ENCODE data around the gene DSCAML1.

The DSCAML1 gene

DNA sequence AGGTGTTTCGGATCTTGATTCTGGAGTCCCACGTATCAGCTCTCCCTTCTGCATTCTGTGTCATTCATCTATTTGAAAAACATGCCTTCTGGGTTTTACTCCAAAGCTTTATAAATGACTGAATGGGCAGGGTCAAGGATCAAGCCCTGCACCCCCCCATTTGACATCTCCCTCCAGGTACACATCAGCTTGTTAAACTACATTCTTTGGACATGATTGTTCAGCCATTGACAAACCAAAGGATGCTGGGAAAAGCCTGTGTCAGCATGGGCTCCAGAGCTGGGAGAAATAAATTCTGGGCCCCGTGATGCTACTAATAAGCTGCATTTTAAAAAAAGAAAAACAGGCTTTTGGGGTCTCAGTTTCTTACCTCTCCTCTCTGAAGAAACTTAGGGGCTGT is 103.7 kb downstream of the DSCAML1 start:
- no peak for DNase-seq (ENCODE audit: low spot score)

DNA sequence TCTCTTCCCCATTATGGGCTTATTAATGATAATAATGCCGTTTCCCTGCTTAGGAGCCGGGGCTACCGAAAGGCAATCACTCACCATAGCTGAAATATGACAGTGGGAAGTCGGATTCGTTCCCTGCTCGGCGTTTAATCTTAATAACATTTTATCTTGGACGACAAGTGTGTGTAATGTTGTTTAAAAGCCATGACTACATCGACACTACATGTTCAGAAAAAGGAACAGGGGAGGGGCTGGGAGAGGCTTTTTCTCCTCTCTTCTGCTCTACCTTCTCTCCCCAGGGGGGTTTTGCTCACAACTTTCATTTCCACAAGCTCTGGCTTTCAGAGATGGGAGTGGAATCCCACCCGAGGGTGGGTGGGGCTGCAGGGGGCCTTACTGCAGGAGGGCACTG is 105.5 kb downstream of the DSCAML1 start:
- no peak for DNase-seq (ENCODE audit: low spot score)

DNA sequence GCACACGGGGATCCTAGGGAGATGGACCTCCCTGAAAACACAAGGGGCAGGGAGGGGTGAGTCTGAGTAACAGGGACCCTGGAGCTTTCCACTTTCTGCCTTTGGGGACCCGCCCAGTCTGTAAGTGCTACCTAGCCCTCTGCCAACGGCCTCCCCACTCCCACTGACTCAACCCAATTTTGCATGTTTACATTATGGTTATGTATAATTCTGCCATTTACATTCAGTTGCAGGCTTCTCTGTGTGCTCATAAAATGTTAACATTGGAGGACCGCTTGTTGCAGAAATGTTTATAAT is 105.8 kb downstream of the DSCAML1 start:
- no peak for DNase-seq (ENCODE audit: low spot score)

DNA sequence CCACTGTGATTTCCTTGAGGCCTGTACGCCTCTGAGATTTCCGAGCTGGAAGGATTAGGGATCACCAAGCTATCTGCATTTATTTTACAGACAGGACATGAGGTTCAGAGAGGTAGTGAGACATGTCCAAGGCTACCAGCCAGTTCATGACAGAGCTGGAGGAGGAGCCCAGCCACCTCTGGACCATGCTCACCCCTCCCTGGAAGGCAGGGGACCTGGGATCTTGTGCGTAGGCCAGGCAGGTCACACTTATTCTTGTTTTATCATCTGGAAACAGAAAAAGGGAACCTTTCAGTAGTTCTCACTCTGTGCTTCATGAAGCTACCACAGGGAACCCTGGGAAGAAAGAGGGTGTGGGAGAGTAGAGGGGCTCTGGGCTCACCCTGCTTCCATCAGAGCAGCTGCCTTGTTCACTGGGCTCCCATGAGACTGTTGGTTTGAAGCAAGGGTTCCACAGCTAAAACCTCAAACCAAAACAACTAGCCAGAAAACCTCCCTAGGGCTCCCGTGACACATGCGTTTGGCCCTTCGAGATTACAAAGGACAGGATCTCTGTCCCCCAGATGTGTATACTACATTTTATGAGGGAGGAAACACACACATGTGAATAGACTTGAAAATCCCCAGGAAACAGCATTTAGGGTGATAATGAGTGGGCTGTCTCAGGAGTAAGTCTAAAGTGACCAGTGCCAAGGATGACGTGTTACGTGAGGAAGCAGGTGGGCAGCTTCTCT is 106.4 kb downstream of the DSCAML1 start:
- no peak for DNase-seq (ENCODE audit: low spot score)

DNA sequence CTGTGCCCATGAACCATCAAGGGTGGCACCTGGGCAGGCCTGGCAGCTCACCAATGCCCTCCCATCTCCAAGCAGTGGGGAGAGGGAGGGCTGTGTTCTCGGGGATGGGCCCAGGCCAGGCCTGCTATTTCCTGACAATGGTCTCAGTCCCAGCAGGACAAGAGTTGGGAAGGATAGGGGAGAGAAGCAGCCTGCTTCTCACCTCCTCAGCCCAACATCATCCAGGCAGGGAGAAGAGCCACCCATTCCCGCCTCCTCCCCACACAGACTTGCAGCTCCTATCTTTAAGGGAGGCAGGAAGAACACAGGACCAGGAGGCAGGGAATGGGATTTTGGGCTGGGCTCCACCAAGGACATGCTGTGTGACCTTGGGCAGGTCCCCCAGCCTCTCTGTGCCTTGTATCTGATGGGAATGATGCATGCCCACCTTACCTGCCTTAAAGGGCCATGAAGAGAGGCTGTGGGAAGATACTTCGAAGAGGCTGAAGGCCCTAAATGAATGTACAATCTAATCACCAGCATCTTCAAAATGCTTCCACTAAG is 108.7 kb downstream of the DSCAML1 start:
- no peak for DNase-seq (ENCODE audit: low spot score)

DNA sequence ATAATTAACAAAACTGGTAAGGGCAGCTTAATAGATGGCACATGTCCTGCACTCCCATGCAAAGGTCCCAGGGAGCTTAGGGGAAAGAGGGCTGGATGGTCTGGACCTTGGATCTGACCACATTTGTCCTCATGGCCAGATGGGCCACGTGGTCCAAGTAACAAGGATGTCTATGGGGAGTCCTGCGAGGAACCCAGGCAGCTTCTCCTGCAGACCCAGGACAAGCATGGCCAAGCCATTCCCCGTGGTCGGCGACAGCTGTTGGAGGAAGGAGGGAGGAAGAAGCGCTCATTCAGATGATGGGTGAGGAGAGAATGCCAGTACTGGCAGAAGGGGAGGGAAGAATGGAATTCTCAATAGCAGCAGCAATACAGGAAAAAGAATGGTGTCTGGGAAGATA is 109.2 kb downstream of the DSCAML1 start:
- no peak for DNase-seq (ENCODE audit: low spot score)

DNA sequence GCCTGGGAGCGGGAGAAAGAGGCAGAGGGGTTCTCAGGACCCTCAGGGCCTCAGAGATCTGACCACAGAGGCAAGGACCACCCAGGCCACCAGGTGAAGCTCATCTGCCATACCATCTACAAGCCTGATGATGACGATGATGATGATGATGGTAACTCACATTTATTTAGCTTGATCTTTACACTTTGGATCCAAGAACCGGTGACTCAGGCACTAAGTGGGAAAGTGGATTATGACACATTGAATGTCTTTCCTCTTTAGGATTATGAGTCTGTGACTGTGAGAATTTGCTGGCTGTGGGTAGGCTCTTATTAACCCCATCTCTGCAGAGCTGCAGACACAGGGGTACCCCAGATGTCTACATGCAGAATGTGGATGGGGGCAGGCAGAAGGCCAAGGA is 110.3 kb downstream of the DSCAML1 start:
- peak; percentile 35 for DNase-seq (ENCODE audit: low spot score)

DNA sequence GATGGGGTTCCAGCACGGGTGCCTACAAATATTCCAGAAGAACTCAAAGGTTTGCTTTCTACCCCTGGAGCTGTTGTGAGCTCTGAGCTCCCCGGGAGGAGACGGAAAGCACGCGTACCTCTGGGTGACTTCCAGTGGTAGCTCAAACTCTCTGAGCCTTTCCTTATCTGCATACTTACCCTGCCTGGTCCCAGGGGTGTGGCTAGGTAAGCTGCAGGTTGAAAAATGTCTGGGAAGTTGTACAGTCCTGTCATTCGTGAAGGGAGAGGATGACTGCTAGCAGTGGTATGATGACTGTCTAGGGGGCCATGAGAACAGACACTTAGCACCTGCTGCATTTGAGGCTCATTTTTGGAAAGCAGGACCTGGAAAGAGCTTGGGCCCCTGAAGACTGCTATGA is 111.5 kb downstream of the DSCAML1 start:
- DNase-seq (ENCODE audit: low spot score), result no peak

DNA sequence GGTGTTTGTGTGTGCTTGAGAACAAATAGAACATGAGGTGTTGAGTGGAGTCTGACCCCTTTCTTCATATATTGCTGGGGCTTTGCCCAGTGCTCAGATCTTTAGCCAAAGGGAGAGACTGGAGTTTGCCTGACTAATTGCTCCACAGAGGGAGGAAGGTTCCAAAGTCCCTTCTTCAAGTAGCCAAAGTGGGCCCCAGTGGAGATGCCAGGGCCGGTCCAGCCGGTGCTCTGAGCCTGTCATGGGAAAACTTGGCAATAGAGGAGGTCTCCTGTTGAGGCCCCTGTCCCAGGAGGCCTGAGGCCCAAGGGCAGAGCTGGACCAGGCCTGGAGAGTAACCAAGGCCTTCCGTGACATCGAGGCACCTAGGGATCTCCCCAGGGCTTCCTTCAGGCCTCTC is 112.3 kb downstream of the DSCAML1 start:
- DNase-seq (ENCODE audit: low spot score), result no peak

DNA sequence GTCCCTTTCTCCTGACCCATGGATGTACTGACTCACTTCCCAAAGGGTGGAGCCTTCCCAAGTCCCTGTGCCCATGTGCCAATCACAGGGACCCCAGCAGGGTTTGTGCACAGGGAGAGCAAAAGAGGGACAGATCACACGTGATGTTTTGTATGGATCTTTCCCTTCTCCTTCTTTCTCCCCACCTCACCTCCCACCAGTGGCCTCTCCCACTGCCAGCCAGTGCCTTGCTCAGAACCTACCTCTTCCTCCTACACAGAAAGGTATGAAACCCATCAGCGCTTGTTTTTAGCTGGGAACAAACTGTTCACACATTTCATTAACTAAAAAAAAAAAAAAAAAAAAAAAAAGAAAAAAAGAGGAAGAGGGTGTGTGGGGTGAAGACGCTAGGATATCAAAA is 112.9 kb downstream of the DSCAML1 start:
- DNase-seq (ENCODE audit: low spot score), result no peak

DNA sequence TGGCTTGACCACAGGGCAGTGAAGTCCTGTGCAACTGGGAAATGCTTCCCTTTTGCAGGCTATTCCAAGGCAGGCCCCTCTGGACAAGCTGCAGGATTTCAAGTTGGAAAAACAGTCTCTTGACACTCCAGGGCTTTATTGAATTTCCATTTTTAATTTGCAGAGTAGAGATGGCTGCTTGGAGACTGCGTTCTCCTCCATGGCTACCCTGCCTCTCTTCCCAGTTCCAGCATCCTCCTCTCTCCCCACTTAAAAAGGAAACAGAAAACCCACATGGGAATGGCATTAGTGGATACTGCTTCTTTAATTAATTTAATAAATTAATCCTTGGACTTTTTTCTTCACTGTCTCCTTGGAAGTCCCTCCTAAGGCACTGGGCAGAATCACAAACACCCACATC is 115.6 kb downstream of the DSCAML1 start:
- no peak for DNase-seq (ENCODE audit: low spot score)

DNA sequence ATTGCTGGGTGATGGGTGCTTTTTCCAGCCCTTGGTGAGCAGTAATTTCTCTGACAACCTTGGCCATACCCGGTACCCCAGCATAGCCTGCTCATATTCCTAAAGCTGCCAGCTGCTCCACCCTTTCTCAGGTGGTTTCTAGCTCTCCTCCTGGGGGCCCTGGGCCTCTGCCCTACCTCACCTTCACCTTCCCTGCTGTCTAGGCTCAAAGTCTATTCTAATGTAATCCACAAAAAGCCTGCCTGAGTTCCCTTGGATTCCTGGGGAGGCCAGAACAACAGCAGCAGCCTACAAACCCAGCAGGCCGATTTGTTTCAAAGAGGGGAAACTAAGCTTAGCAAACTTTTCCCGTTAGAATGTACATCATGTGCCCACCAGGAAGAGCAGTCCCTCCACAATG is 117.6 kb downstream of the DSCAML1 start:
- no peak for DNase-seq (ENCODE audit: low spot score)

DNA sequence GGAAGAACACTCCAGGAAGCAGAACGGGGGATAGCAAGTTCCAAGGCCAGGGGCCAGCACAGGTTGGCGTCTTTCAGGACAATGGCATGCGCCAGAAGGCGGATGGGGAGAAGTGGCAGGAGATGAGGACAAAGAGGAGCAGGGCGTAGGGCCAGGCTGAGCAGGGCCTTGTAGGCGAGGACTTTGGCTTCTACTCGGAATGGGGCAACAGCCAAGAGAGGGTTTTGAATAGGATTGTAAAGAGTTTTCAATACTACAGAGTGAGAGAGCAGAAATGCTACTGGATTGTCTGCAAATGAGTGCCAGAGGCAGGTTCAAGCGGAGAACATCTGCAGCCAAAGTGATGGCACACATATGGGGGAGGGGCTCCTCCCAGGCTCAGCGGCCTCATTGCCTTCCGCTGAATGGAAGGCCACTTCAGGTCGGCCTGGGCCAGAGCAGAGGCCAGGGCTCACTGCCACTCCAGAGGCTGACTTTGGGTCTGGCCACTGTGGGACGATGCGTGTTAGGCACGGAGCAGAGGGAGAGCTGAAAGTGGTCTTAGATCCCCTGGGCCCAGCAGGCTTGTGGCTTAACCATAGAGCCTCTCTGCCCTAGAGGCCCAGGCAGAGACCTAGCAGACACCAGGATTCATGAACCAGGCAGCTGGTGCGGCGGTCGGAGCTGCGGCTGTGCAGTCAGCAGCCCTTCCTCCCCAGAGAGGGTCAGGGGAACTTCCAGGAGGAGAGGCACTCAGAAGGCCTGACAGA is 118.2 kb downstream of the DSCAML1 start:
- no peak for DNase-seq (ENCODE audit: low spot score)

DNA sequence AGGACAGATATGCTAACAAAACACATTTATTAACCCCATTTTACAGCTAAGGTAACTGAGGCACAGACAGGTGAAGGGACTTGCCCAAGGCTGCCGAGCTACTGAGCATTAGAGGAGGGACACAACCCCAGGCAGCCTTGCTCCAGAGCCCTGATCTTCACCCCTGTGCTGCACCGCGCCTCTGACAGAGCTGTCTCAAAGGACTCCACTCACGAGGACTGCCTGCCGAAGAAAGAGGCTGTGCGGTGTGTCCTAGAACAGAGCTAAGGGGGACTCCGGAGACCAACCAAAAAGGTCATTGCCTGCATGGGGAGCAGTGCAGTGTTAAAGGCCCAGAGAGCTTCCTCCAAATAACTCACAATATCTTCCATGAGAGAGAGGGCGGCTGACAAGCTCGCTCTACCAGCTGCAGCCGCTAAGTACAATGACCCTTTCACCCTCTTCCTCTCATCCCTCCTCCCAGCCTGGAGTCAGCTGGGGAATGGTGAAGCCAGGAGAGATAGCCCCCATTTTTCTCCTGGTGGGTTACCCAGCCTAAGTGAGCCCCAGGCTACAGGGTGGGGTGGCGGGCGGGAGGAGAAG is 119.2 kb downstream of the DSCAML1 start:
- no peak for DNase-seq (ENCODE audit: low spot score)

DNA sequence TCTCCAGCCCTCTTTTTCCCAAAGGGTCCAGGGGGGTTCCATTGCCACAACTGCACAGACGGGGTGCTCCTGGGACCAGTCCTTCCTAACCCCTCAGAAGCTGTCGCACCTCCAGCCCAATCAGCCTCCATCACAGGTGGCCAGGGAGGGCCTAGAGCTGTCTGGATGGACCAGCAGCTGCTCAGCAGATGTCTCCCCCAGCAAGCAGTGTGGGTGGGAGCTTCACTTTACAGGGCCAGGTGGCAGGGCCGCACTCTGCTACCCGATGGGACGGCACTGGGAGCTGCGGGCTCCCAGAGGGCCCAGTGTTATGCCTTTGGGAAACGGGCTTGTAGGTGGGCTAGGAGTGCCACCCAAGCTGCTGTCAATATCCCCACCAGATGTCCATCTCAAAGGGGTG is 120.5 kb downstream of the DSCAML1 start:
- no peak for DNase-seq (ENCODE audit: low spot score)

DNA sequence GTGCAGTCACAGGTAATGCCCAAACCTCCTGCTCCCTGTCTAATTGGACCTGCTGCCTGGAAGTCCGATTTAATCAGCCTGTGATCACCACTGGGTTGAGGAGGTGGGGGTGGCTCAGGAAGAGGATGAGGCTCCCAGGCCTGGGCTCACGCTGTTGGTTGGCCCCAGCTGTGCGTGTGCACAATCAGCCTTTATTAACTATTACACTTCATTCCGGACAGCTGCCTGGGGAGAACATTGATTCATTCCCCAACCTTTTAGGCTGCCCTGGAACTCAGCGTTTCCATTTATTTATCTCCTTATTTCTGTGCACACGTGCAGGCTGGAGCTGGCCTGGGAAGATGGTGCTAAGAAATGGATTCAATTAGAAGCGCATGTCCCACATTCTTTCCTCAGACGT is 123.4 kb downstream of the DSCAML1 start:
- no peak for DNase-seq (ENCODE audit: low spot score)

DNA sequence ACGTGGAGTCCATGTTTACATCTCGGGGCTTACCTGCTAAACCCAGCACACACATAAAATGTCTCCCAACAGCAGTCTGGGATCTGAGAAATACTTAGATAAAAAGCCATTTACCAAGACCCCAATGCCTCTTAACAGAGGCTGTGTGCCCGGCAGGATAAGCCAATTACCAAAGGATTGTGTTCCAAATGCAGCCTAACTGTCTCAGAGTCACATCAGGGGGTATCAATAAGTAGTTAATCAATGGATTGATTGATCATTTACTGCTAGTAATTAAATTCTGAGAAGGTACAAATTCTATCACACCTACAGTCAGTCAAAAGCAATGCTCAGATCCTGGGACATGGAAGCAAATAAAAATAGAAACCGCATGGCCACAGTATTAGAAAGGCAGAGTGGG is 125.6 kb downstream of the DSCAML1 start:
- no peak for DNase-seq (ENCODE audit: low spot score)

DNA sequence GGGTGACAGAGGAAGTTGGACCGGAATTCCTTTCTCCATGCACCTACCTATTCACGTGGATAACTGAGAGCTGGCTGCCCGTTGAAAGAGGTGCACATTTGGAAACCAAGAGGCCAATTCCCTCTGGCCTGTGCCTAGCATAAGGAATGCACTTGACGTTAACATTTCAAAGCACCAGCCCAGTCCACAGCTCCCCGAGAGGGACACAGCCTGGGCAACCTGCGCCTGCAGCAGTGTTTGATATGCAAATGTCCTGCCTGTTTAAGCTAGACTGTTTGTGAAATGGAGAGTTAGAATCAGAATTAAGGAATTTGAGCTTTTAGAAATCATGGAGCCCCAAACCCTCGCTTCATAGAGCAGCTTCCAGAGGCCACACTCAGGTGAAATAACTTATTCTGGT is 126.1 kb downstream of the DSCAML1 start:
- DNase-seq (ENCODE audit: low spot score), result no peak

DNA sequence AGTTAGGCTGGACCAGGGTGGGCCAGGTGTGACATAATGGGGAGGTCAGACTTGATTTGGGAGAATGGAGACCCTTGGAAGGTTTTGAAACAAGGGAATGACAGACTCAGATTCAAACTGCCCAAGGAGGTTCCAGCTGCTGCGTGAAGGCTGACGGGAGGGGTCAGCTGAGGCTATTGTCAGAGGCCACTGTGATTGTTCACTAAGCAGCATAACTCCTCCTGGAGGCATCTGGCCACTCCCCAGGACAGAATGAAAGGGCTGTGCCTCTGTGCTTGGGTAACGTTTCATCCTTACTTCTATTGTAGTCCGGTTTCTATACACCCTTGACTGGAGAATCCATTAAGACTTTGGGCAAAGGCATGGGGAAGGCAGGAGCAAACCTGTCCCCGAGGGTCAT is 126.6 kb downstream of the DSCAML1 start:
- DNase-seq (ENCODE audit: low spot score), result no peak

DNA sequence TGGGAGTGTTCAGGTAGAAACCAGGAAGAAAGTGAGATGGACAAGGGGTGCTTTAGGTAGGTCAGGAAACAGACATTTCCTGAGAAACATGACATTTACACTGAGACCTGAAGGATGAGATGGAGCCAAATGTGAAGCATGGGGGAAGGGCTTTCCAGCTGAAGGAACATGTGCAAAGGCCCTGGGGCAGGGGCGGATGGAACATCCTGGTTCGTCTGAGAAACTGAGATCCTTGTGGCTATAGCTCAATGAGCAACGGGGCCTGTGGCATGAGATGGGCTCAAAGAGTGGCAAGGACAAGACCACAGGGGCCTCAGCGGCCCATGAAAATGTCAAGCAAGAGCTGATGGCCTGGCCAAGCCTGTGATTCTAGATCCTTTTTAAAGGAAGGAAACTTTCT is 127.4 kb downstream of the DSCAML1 start:
- no peak for DNase-seq (ENCODE audit: low spot score)

DNA sequence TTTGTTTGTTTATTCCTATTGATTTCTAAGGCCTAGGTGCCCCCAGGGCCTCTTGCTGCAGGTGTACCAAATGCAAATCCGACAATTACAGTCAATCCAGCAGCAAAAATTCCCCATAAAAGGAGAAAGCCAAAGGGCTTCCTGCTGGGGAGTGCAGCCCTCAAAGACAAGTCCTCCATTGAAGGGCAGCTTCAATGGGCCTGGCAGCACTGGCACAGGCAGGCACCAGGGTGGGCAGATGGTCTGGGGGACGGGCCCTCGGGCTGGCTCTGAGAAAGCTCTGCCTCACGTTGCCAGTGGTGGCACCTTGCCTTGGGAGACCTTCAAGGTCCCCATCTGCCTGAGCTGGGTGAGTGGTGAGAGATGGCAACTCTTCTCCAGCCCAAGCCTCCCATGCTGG is 128.0 kb downstream of the DSCAML1 start:
- no peak for DNase-seq (ENCODE audit: low spot score)

DNA sequence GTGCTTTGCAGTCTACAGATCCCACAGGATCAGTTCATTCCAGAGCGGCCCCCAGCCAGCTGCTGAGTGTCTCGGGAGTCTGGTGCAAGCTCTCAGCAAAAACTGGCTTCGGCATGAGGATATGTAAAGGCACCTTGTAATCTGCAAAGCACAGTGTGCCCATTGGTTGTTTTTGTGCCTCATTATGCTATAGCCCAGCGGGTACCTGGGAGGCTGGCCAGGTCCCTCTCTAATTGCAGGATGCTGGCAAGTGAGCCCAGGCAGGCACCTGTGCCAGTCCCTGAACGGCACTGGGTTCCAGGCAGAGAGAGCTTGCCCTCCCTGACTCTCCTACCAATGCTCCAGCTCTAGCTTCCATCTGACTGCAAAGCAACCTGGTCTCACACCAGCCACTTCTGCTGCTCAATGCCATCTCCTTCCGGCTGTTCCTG is 128.7 kb downstream of the DSCAML1 start:
- DNase-seq (ENCODE audit: low spot score), result no peak

DNA sequence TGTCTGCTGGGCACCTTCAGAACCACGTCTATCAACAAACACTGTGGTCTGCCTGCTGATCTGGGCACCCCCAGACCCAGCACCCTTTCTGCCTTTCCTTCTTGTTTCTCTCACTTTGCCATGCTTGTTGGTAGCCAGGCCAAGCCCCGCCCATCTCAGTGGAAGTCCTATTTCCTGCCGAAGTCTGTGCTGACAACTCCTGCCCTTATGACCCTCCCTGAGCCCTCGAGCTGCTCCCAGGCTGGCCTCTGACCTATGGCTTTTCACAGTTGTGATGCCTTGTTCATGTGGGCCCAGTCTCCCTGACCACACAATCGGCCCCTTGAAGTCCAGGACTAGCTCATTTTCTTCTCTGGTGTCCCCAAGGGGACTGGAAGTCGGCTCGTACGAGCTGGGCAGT is 132.1 kb downstream of the DSCAML1 start:
- DNase-seq (ENCODE audit: low spot score), result no peak

Data from RKO (cell line).